Measurements from ENCODE around the gene CD52.

CD52 gene

GRCh38 chr1:26317612-26318337, at the start of gene CD52:
Gene CD52, plus strand, starts transcription at chr1:26317958. Its CDS starts 60 bp downstream, at chr1:26318018.
- DNase-seq = peak; percentile 48 to 80

- no peak for DNase-seq
Measured at GRCh38 chr1:26268290-26269197, 49.2 kb upstream of the CD52 start.

GRCh38 chr1:26269198-26269550, 48.6 kb upstream of the CD52 start:
- DNase-seq = no peak

- no peak for DNase-seq
Measured at GRCh38 chr1:26274801-26275425, 42.8 kb upstream of the CD52 start.

DNA sequence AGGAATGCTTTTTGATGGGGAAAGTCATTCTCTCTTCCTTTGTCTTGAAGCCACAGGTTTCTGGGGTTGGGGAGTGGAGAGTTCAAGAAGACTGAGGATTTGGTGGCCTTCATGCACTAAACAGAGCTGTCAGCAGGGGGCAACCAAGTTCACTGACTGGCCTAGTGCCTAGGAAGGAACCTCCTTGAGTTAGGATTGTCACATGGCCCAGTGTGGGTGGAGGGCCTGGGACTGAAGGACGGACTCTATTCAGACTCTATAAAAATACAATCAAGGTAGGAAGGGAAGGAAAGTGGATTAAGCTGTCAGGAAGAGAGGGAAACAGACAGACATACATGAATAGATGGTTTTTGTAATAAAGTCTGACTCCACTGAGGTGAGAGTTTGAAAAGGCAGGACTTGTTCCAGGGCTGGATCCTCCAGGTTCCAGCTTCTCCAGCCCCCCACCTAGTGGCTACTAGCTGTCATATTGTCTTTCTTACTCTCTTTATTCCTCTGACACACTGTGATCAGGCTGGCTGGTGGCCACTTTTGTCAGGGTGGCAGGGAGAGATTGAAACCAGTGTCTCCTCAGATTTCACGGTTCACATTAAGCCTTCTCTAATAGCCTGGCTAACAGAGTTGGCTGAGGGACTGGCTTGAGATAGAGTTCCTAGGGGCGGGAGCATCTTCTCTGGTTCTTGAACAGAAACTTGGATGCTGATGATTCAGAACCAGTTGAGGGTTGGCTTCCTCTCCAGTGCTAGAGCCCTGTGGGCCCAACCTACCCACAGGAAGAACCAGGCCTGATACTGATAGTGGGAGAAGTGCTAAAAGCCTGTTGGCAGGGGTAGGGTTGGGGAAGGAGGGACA, 42.0 kb upstream of the CD52 start:
- DNase-seq = peak; percentile 70 to 86

GRCh38 chr1:26276432-26276838, 41.3 kb upstream of the CD52 start:
- DNase-seq = no peak

DNA sequence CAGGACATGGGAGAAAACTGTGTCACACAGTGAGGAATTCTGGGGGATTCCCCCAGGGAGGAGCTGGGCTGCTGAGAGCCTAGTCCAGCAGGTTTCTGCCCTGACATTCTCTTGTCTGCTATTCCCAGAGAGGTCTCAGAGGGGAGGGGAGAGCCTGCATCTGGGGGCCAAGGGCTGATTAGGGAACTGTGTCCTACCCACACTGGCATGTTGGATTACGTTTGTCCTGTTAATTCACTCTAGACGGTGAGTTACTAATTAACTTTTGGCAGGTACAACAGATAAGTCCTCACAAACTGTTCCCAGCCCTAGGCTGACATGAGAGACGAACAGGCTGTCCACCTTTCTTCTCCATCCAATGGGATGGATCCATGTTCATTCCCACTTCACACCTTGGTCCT, 40.5 kb upstream of the CD52 start:
- no peak for DNase-seq

- DNase-seq = no peak
Measured at GRCh38 chr1:26277719-26278118, 40.0 kb upstream of the CD52 start.

- DNase-seq = no peak
Measured at GRCh38 chr1:26278303-26278702, 39.5 kb upstream of the CD52 start.

DNA sequence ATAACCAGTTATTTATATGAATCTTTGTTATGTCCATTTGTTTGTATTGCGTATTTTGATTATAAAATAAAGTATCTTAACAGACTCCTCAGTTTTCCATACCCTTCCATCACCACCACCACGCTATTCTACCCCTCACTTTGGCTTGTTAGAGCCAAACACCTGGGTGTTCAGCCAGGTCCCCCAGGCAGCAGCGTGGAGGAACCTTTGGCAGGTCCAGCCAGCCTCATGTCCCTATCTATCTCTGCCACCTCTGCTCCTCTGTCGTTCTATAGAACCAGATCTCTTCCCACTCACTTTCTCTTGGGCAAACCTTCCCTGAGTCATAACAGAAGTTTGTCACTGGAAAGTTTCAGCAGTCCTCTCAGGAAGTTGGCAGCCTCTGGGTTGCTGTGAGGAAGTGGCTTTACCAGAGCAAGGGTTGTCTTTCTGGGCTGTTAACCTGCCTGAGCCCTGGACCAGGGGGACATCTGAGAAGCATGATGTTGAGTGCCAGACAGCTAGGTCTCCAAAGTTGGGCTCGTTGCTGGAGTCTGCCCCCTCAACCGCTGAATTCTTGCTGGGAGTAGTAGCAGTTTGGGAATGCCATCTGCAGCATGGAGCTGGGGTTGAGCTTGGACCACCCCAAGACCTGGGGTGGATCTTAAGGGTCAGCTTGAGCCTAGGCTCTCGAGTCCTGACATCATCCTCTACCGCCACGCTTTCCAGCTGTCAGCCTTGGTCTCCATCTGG, 38.9 kb upstream of the CD52 start:
- DNase-seq = peak in 1 of 2 experiments; percentile 62

DNA sequence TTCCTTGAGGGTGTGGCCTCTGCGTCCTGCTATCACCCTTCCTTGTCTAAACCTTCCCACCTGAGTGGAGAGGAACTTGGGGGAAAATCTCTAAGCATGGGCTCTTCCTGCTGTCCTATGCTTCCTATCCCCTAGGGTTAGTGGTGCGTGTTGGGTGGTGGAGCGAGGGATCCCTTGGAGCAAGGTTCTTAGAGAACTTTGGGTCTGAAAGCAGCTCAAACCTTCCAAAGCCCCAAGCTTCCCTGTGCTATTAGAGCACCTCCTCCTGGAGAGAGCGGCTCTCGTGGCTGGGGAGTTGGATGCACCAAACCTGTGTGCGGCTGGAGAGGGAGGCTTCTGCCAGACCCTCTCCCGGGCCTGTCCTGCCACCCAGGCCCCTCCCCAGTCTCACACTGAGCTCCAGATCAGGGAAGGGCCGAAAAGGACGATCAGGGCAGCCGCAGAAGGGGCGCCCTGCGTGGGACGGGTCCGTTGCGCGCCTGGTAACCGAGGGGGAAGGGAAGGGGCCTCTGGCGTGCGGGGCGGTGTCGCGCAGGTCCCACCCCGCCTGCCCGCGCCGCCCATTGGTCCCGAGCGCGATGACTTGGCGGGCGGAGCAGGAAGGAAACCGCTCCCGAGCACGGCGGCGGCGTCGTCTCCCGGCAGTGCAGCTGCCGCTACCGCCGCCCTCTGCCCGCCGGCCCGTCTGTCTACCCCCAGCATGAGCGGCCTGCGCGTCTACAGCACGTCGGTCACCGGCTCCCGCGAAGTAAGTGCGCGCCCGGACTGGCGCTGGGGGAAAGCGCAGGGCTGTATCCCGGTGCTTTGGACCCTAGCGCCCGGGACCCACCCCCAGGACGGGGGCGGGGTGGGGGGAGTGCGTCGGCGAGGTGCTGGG, 38.1 kb upstream of the CD52 start, which contains the start of gene SH3BGRL3:
SH3BGRL3 (plus strand) TSS at position 631 of the 877 bp plus-strand sequence; CDS start at position 701, 70 bp downstream.
- peak; percentile 81 to 85 for DNase-seq

DNA sequence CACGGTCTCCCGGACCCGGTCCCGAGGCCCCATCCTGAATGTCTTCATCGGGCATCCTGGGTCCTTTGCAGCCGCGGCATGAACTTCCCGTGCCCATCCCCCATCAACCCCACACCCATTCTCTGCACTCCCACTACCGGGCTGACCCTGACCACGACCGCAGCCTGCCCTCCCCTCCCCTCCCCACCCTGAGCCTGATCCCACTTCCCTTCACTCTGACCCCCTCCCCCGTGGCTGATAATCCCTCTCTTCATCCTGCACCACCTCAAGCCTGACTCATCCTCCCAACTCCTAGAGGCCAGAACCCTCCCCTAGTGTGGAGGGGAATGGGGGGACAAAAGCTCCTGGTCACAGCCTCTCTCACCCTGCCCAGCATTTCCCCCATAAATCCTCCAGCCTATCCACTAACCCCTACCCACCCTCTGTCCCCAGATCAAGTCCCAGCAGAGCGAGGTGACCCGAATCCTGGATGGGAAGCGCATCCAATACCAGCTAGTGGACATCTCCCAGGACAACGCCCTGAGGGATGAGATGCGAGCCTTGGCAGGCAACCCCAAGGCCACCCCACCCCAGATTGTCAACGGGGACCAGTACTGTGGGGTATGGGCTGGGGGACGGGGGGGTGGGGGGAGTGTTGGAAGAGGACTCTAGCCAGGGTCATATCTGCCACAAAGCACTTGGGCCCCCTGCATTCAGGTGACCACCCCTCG, 37.3 kb upstream of the CD52 start:
- no peak for DNase-seq

GRCh38 chr1:26281091-26281958, 36.4 kb upstream of the CD52 start:
- no peak for DNase-seq

GRCh38 chr1:26281971-26282370, 35.8 kb upstream of the CD52 start:
- no peak for DNase-seq

- DNase-seq = no peak
Measured at GRCh38 chr1:26282401-26282918, 35.3 kb upstream of the CD52 start.

- no peak for DNase-seq
Measured at GRCh38 chr1:26283279-26283853, 34.4 kb upstream of the CD52 start.

DNA sequence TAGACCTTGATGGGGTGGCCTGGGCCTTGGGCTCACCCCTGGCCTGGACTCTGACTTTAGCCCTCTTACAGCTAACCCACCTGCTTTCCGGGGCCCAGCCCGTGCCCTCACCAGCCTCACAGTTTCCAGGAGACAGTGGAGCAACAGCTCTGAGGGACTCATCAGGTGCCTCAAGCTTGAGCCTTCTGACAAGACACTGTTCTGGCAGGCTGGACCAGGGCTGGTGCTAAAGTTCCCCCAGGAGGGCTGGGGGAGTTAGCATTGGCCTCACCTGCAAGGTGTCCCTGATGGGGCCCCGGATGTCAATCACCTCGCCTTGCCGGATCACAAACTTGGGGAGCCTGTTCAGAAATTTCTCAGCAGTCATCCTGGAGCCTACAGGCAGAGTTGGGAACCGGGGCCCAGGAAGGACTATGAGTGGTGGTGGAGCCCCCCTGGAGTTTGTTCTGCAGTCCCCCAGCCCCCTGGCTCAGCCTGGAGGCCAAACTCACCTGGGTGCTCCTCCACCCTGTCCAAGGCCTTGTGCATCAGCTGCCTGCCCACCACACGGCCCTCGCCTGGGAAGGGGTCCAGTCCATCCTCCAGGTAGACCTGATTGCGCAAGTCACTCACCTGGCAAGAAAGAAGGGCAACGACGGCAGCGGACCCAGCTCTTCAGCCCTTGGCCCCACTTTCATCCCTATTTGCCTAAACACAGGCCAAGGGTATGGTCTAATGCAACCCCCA, 33.7 kb upstream of the CD52 start:
- DNase-seq = no peak
